Nephron progenitor cell (in vitro differentiated cells): ENCODE data around the gene RCVRN.
A peak's percentile ranks its signal among the peaks of the same experiment; 100 is the strongest.

Source experiments
- DNase-seq: peaks from one replicate; pipeline ENCODE4 v3.0.0; 2021
- H3K27ac Mint-ChIP-seq: 2 replicates; pipeline ENCODE4 v1.8.0; 2021; ENCODE audit warnings: mild to moderate bottlenecking, moderate library complexity, mixed read lengths
- H3K27me3 Mint-ChIP-seq: 2 replicates; pipeline ENCODE4 v1.8.0; 2021; ENCODE audit warnings: mild to moderate bottlenecking, low read depth, mixed read lengths; ENCODE audit not compliant: poor library complexity
- H3K36me3 Mint-ChIP-seq: 2 replicates; pipeline ENCODE4 v1.8.0; 2021; ENCODE audit warnings: low read depth, mixed read lengths
- H3K4me1 Mint-ChIP-seq: 2 replicates; pipeline ENCODE4 v1.8.0; 2021; ENCODE audit warnings: mixed read lengths
- H3K4me3 Mint-ChIP-seq: 2 replicates; pipeline ENCODE4 v1.8.0; 2021; ENCODE audit warnings: mild to moderate bottlenecking, moderate library complexity, mixed read lengths
- H3K9me3 Mint-ChIP-seq: 2 replicates; pipeline ENCODE4 v1.8.0; 2021; ENCODE audit warnings: mild to moderate bottlenecking, moderate library complexity, mixed read lengths
- CTCF ChIP-seq: fragments of 200-600 bp; sonication (generic); IDR thresholded peaks from 2 replicates; pipeline ENCODE4 v1.5.0; 2021; ENCODE audit warnings: antibody characterized with exemption

Gene RCVRN

GRCh38 chr17:9906616-9907015, 1.5 kb upstream of the RCVRN start:
- peaks cover 83% of the 10 kb centered on the region for H3K4me1 Mint-ChIP-seq
- no peaks in the 10 kb centered on the region for H3K36me3 Mint-ChIP-seq
- H3K27me3 Mint-ChIP-seq = peaks cover 3% of the 10 kb centered on the region
- H3K9me3 Mint-ChIP-seq = no peaks in the 10 kb centered on the region
- TF ChIP-seq CTCF = no peak
- H3K4me3 Mint-ChIP-seq = peak overlapping the region; percentile 52
- DNase-seq = no peak
- H3K27ac Mint-ChIP-seq = peak overlapping the region; percentile 61

- H3K27ac Mint-ChIP-seq = peak overlapping the region; percentile 57
- H3K4me1 Mint-ChIP-seq = peaks cover 83% of the 10 kb centered on the region
- H3K4me3 Mint-ChIP-seq = no peak overlapping the region
- H3K9me3 Mint-ChIP-seq = no peaks in the 10 kb centered on the region
- peak; percentile 55 for TF ChIP-seq CTCF
- peak; percentile 57 for DNase-seq
- peaks cover 3% of the 10 kb centered on the region for H3K27me3 Mint-ChIP-seq
- H3K36me3 Mint-ChIP-seq = no peaks in the 10 kb centered on the region
Observed at GRCh38 chr17:9905902-9906301, 831 bp upstream of the RCVRN start.

DNA sequence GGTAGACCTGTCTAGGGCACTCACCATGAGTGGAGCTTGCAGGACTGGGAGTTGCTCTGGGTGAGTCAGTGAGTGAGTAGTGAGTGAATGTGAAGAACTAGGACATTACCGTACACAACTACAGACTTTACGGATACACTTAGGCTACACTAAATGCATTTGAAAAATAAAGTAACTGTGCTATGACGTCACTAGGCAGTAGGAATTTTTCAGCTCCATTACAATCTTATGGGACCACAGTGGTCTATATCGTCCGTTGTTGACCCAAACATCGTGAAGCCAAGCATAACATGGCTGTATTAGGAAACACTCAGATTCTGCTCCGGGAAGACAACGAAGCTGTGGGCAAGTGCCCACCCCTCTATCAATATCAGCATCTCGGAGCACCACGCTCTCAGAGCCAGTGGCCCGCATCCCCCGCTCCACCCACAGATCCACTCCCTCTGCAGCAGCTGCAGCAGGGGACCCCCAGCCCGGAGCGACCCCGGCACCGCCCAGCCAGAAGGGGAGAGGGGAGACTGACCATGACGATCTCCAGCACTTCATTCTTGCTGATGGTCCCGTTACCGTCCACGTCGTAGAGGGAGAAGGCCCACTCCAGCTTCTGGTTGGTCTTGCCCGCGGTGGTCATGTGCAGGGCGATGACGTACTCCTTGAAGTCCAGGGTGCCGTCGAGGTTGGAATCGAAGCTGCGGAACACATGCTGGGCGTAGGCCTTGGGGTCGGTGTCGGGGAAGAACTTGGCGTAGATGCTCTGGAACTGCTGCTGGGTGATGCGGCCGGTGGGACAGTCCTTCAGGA, 594 bp downstream of the RCVRN start:
- Mint-ChIP-seq H3K4me3 (no peak overlapping the region), H3K27ac (no peak overlapping the region), H3K27me3 (no peaks in the 10 kb centered on the region), H3K36me3 (no peaks in the 10 kb centered on the region), H3K4me1 (peaks cover 84% of the 10 kb centered on the region), H3K9me3 (no peaks in the 10 kb centered on the region)
- DNase-seq = no peak
- no peak for TF ChIP-seq CTCF

GRCh38 chr17:9902120-9902519, 3.0 kb downstream of the RCVRN start:
- Mint-ChIP-seq H3K36me3 (no peaks in the 10 kb centered on the region), H3K27ac (no peak overlapping the region), H3K4me1 (peaks cover 87% of the 10 kb centered on the region), H3K9me3 (no peaks in the 10 kb centered on the region), H3K27me3 (no peaks in the 10 kb centered on the region), H3K4me3 (no peak overlapping the region)
- no peak for DNase-seq
- no peak for TF ChIP-seq CTCF

DNA sequence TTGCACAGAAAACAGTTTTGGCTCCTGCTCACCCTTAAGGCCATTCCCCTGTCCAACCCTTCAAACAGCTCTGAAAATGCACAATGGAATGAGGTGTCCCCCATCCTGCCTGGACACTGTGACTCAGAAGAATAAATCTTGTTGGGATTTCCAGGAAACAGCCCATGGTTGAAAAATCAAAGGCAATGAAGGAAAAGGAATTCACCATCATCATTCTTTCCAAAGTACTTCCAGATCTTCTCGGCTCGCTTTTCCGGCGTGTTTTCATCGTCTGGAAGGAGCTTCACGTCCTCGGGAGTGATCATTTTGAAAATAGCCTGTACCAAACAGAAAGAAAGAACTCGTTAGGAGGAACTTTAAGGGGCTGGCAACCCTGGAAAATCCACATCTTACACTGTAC, 4.3 kb downstream of the RCVRN start:
- H3K9me3 Mint-ChIP-seq = no peaks in the 10 kb centered on the region
- H3K27ac Mint-ChIP-seq = peak overlapping the region; percentile 98
- peaks cover 84% of the 10 kb centered on the region for H3K4me1 Mint-ChIP-seq
- no peak for TF ChIP-seq CTCF
- no peaks in the 10 kb centered on the region for H3K27me3 Mint-ChIP-seq
- DNase-seq = no peak
- H3K36me3 Mint-ChIP-seq = no peaks in the 10 kb centered on the region
- peak overlapping the region; percentile 19 for H3K4me3 Mint-ChIP-seq

DNA sequence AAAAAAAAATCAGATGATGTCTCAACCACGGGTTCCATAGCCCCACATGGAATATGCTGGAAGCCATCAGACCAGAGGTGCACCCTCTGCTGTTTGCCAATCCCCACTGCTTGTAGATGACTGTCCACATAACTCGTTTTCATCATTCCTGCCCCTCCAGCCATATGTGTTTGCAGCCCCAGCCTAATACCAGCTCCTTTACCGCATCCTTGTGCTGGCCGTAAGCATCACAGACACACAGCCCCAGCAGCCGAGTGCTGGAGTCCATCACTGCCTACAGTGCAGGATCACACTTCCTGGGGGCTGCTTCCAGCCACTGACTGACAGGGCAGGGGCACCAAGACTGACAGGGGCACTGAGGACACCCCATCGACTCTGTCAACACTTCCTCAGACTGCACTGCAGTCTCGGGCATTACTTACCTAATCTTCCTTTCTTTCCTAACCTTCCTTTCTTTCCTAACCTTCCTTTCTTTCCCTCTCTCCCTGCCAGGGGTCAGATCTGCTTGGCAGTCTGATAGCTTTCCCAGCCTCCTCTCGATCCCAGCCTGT, 5.0 kb downstream of the RCVRN start:
- peaks cover 80% of the 10 kb centered on the region for H3K4me1 Mint-ChIP-seq
- no peaks in the 10 kb centered on the region for H3K9me3 Mint-ChIP-seq
- H3K36me3 Mint-ChIP-seq = no peaks in the 10 kb centered on the region
- no peak for TF ChIP-seq CTCF
- peak overlapping the region; percentile 98 for H3K27ac Mint-ChIP-seq
- H3K4me3 Mint-ChIP-seq = peak overlapping the region; percentile 39
- H3K27me3 Mint-ChIP-seq = no peaks in the 10 kb centered on the region
- no peak for DNase-seq
